Liver (tissue), 9 donors: ENCODE measurements around the gene ALDH7A1. TPM values are rescaled to one million over a fixed set of nuclear protein-coding genes. Genes with fewer than 3 reads are reported as not detected.

Experiments
- DNase-seq: peaks from one replicate; pipeline ENCODE4 v3.0.0-alpha.2; 2017; ENCODE audit warnings: low spot score
- H3K27ac ChIP-seq, 2 donors: one replicate each; pipeline ENCODE4 v1.7.0; 2013; ENCODE audit warnings: inconsistent platforms in 2 of 2, low read length in 2 of 2, control low read depth in 1 of 2, low read depth in 1 of 2, mild to moderate bottlenecking in 1 of 2
- H3K27me3 ChIP-seq, 4 donors: one replicate each; pipeline versions ENCODE4 v1.6.1 to v1.7.0; 2013; ENCODE audit warnings: low read length in 3 of 4, inconsistent platforms in 1 of 4, mild to moderate bottlenecking in 1 of 4, moderate library complexity in 1 of 4; ENCODE audit not compliant: control insufficient read depth in 4 of 4, insufficient read depth in 4 of 4
- H3K36me3 ChIP-seq, 4 donors: one replicate each; pipeline versions ENCODE4 v1.6.1 to v1.7.0; 2013; ENCODE audit warnings: low read length in 3 of 4, mild to moderate bottlenecking in 3 of 4, low read depth in 1 of 4, moderate library complexity in 1 of 4; ENCODE audit not compliant: control insufficient read depth in 4 of 4, insufficient read depth in 3 of 4
- H3K4me1 ChIP-seq, 4 donors: one replicate each; pipeline versions ENCODE4 v1.6.1 to v1.7.0; 2013; ENCODE audit warnings: low read length in 3 of 4, mild to moderate bottlenecking in 3 of 4, moderate library complexity in 1 of 4; ENCODE audit not compliant: control insufficient read depth in 4 of 4, insufficient read depth in 4 of 4
- H3K4me3 ChIP-seq, 3 donors: one replicate each; pipeline versions ENCODE4 v1.6.1 to v1.7.0; 2013; ENCODE audit warnings: low read length in 3 of 3, control low read depth in 1 of 3, low read depth in 1 of 3, mild to moderate bottlenecking in 1 of 3
- H3K9ac ChIP-seq, 2 donors: one replicate each; pipeline ENCODE4 v1.7.0; 2013; ENCODE audit warnings: low read length in 2 of 2, mild to moderate bottlenecking in 2 of 2, moderate library complexity in 2 of 2, control low read depth in 1 of 2, low read depth in 1 of 2
- H3K9me3 ChIP-seq, 4 donors: one replicate each; pipeline versions ENCODE4 v1.6.1 to v1.7.0; 2013; ENCODE audit warnings: low read length in 3 of 4; ENCODE audit not compliant: control insufficient read depth in 4 of 4
- EGR1 ChIP-seq, 2 donors: IDR thresholded peaks; 2 replicates each; pipeline ENCODE4 v1.6.1; 2016 to 2018; ENCODE audit warnings: antibody characterized with exemption in 2 of 2, low read depth in 2 of 2
- FOXA2 ChIP-seq: IDR thresholded peaks from 2 replicates; pipeline ENCODE4 v1.6.1; 2016; ENCODE audit warnings: antibody characterized with exemption
- GABPA ChIP-seq, 2 donors: IDR thresholded peaks in 1 of 2; conservative IDR thresholded peaks in 1 of 2; 2 replicates each; pipeline ENCODE4 v1.6.1; 2016; ENCODE audit warnings: antibody characterized with exemption in 2 of 2, mild to moderate bottlenecking in 1 of 2, moderate library complexity in 1 of 2
- HNF4A ChIP-seq, 2 donors: conservative IDR thresholded peaks; 2 replicates each; pipeline ENCODE4 v1.6.1; 2016; ENCODE audit warnings: antibody characterized with exemption in 2 of 2, mild to moderate bottlenecking in 2 of 2
- HNF4G ChIP-seq: IDR thresholded peaks from 2 replicates; pipeline ENCODE4 v1.6.1; 2016; ENCODE audit warnings: antibody characterized with exemption
- NR2F2 ChIP-seq: IDR thresholded peaks from 2 replicates; pipeline ENCODE4 v1.6.1; 2016; ENCODE audit warnings: antibody characterized with exemption
- RAD21 ChIP-seq, 2 donors: IDR thresholded peaks; 2 replicates each; pipeline ENCODE4 v1.6.1; 2016; ENCODE audit warnings: antibody characterized with exemption in 2 of 2, mild to moderate bottlenecking in 2 of 2
- RXRA ChIP-seq, 2 donors: IDR thresholded peaks; 2 replicates each; pipeline ENCODE4 v1.6.1; 2017 to 2018; ENCODE audit warnings: antibody characterized with exemption in 2 of 2, mild to moderate bottlenecking in 1 of 2
- SP1 ChIP-seq: IDR thresholded peaks from 2 replicates; pipeline ENCODE4 v1.6.1; 2018; ENCODE audit warnings: antibody characterized with exemption, mild to moderate bottlenecking
- TAF1 ChIP-seq: conservative IDR thresholded peaks from 2 replicates; pipeline ENCODE4 v1.6.1; 2016; ENCODE audit warnings: antibody characterized with exemption, mild to moderate bottlenecking
- YY1 ChIP-seq: IDR thresholded peaks from 2 replicates; pipeline ENCODE4 v1.6.1; 2016; ENCODE audit warnings: antibody characterized with exemption, mild to moderate bottlenecking
- WGBS: extraction: QIAGEN DNeasy Blood & Tissue Kit; methylation state at CpG from one replicate; pipeline ENCODE4 v1.1.7; 2013; 5-methylcytosine and 5-hydroxymethylcytosine counted together
- polyA plus RNA-seq, 2 donors: library from polyadenylated mRNA; stranded (reverse) in 1 of 2; unstranded in 1 of 2; fragments of 200-250 nt in 1 of 2; fragments of >200 nt in 1 of 2; fragmentation: Nextera tagmentation in 1 of 2; extraction: Ambion mirVana in 1 of 2; gene quantifications; one replicate each; pipeline versions ENCODE4 v1.2.1 to v1.2.3, GENCODE V29; 2013 to 2015
- total RNA-seq, 2 donors: library from RNA; depleted of rRNA; stranded (reverse); fragments of >200 nt; gene quantifications; one replicate each; pipeline ENCODE4 v1.2.3, GENCODE V29; 2014
- TF ChIP-seq, protein P1 (sequence below): IDR thresholded peaks from 2 replicates; pipeline ENCODE4 v1.6.1; 2016; ENCODE audit warnings: antibody characterized with exemption, mild to moderate bottlenecking
- TF ChIP-seq, protein P2 (sequence below): IDR thresholded peaks from 2 replicates; pipeline ENCODE4 v1.6.1; 2016; ENCODE audit warnings: antibody characterized with exemption
- TF ChIP-seq, protein P3 (sequence below): fragments of 150-350 bp; IDR thresholded peaks from 2 replicates; pipeline ENCODE4 v1.5.1; 2017; ENCODE audit warnings: improper control_type of control experiment, low read depth, low read length; ENCODE audit not compliant: missing input control
- donor health status: healthy.
- donor health status: healthy.
- donor health status: healthy.
- donor health status: healthy.
- donor health status: healthy.

Gene ALDH7A1
- total and polyA plus RNA-seq, 4 donors: 47.7 to 86.9 (median 58.4) TPM

DNA sequence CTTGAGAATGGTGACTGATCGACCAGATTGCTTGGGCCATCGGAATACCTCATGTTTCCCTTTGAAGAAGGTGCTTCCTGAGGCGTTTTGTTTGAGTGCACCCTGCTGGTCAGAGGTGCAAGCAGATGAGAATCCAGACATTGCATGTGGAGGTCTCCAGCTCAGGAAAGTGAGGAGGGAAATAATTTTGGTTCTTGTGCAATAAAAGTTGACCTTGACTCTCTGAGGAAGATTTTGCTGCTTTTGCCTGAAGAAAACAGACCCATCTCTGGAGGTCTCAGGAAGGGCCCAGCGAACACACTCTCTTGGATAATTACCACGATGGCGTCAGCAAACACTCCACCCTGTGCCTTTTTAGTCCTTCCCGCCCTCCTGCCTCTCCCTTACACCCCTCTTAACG lies 102.1 kb downstream of the ALDH7A1 start:
- 81% methylated on average over 8 of the region's 8 CpGs for WGBS

DNA sequence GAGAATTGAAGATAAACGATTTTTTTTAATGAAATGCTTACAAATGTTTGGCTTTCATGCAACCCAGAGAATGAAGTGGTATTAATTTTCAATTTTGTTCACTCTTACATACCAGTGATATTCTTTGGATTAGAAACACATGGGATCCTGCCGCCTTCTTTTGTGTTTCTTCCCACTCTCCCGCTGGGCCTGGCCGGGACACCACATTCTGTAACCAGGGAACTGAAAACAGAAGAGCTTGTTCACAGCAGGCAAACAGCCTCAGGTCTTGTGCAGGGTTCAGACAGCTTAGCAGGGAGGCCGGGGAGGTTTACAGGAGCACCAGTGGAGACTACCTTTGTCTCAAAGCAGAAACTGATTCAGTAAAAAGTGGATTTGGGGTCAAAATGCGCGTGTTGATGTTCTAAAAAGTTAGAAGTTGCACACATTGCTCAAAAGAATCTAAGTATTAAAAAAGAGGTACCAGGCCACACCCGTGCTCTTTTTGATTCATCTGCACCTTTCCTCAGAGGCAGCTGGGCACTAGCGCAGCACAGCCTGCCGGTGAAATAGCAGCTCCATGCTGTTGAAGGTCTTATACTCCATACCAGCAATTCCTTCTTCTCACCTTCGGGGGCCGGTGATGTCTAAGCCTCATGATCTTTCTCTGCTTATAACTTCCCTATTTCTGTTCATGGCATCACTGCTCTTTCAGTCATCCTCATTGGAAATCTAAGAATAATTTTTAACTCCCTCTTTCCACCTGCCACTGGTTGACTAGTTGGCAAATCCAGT lies 104.7 kb downstream of the ALDH7A1 start:
- no peak overlapping the region for H3K4me3 ChIP-seq
- H3K27ac ChIP-seq: no peak overlapping the region
- peaks cover 6 to 84% (median 60%) of the 10 kb centered on the region in 4 donors for H3K36me3 ChIP-seq
- TF ChIP-seq HNF4G (no peak), GABPA (IDR thresholded peaks at IDR 0.05 in 1 of 2, conservative IDR thresholded peaks at IDR 0.05 in 1 of 2) (no peak), RAD21 (IDR thresholded peaks at IDR 0.05) (no peak), SP1 (no peak), RXRA (IDR thresholded peaks at IDR 0.05) (no peak), NR2F2 (no peak), HNF4A (conservative IDR thresholded peaks at IDR 0.05) (no peak)
- TF ChIP-seq, protein P1, sequence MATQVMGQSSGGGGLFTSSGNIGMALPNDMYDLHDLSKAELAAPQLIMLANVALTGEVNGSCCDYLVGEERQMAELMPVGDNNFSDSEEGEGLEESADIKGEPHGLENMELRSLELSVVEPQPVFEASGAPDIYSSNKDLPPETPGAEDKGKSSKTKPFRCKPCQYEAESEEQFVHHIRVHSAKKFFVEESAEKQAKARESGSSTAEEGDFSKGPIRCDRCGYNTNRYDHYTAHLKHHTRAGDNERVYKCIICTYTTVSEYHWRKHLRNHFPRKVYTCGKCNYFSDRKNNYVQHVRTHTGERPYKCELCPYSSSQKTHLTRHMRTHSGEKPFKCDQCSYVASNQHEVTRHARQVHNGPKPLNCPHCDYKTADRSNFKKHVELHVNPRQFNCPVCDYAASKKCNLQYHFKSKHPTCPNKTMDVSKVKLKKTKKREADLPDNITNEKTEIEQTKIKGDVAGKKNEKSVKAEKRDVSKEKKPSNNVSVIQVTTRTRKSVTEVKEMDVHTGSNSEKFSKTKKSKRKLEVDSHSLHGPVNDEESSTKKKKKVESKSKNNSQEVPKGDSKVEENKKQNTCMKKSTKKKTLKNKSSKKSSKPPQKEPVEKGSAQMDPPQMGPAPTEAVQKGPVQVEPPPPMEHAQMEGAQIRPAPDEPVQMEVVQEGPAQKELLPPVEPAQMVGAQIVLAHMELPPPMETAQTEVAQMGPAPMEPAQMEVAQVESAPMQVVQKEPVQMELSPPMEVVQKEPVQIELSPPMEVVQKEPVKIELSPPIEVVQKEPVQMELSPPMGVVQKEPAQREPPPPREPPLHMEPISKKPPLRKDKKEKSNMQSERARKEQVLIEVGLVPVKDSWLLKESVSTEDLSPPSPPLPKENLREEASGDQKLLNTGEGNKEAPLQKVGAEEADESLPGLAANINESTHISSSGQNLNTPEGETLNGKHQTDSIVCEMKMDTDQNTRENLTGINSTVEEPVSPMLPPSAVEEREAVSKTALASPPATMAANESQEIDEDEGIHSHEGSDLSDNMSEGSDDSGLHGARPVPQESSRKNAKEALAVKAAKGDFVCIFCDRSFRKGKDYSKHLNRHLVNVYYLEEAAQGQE: no peak
- no peaks in the 10 kb centered on the region for H3K27me3 ChIP-seq
- no peak for DNase-seq
- H3K9me3 ChIP-seq: no peaks in the 10 kb centered on the region
- 90% methylated on average over 12 of the region's 12 CpGs for WGBS
- H3K4me1 ChIP-seq: no peaks in the 10 kb centered on the region
- H3K9ac ChIP-seq: no peak overlapping the region

More for the DNA sequence above, 102.1 kb downstream of the ALDH7A1 start:
- H3K9ac ChIP-seq: no peak overlapping the region
- H3K36me3 ChIP-seq: peaks cover 6 to 58% (median 38%) of the 10 kb centered on the region in 4 donors
- TF ChIP-seq RXRA (IDR thresholded peaks at IDR 0.05): no peak
- TF ChIP-seq FOXA2: no peak
- TF ChIP-seq YY1: no peak
- TF ChIP-seq, protein P2, sequence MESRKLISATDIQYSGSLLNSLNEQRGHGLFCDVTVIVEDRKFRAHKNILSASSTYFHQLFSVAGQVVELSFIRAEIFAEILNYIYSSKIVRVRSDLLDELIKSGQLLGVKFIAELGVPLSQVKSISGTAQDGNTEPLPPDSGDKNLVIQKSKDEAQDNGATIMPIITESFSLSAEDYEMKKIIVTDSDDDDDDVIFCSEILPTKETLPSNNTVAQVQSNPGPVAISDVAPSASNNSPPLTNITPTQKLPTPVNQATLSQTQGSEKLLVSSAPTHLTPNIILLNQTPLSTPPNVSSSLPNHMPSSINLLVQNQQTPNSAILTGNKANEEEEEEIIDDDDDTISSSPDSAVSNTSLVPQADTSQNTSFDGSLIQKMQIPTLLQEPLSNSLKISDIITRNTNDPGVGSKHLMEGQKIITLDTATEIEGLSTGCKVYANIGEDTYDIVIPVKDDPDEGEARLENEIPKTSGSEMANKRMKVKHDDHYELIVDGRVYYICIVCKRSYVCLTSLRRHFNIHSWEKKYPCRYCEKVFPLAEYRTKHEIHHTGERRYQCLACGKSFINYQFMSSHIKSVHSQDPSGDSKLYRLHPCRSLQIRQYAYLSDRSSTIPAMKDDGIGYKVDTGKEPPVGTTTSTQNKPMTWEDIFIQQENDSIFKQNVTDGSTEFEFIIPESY: no peak
- TF ChIP-seq TAF1: no peak
- TF ChIP-seq, protein P3, sequence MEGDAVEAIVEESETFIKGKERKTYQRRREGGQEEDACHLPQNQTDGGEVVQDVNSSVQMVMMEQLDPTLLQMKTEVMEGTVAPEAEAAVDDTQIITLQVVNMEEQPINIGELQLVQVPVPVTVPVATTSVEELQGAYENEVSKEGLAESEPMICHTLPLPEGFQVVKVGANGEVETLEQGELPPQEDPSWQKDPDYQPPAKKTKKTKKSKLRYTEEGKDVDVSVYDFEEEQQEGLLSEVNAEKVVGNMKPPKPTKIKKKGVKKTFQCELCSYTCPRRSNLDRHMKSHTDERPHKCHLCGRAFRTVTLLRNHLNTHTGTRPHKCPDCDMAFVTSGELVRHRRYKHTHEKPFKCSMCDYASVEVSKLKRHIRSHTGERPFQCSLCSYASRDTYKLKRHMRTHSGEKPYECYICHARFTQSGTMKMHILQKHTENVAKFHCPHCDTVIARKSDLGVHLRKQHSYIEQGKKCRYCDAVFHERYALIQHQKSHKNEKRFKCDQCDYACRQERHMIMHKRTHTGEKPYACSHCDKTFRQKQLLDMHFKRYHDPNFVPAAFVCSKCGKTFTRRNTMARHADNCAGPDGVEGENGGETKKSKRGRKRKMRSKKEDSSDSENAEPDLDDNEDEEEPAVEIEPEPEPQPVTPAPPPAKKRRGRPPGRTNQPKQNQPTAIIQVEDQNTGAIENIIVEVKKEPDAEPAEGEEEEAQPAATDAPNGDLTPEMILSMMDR: peak; percentile 20
- TF ChIP-seq, protein P1: no peak
- no peak for TF ChIP-seq GABPA (IDR thresholded peaks at IDR 0.05 in 1 of 2, conservative IDR thresholded peaks at IDR 0.05 in 1 of 2)
- TF ChIP-seq NR2F2: no peak
- TF ChIP-seq EGR1 (IDR thresholded peaks at IDR 0.05; ENCODE audit: low read depth in 2 of 2): no peak
- peak; percentile 67 to 69 for TF ChIP-seq RAD21 (IDR thresholded peaks at IDR 0.05)
- TF ChIP-seq SP1: no peak
- DNase-seq: no peak
- no peaks in the 10 kb centered on the region for H3K27me3 ChIP-seq
- no peaks in the 10 kb centered on the region for H3K4me1 ChIP-seq
- no peak overlapping the region for H3K4me3 ChIP-seq
- no peaks in the 10 kb centered on the region for H3K9me3 ChIP-seq
- no peak overlapping the region for H3K27ac ChIP-seq
